ENCODE data around the gene PSMD1. TPM values are rescaled to one million over a fixed set of nuclear protein-coding genes. Genes with fewer than 3 reads are reported as not detected.

Gene PSMD1
- total and polyA plus RNA-seq, 2 experiments from 2014 or later, result 148 to 177 TPM

DNA sequence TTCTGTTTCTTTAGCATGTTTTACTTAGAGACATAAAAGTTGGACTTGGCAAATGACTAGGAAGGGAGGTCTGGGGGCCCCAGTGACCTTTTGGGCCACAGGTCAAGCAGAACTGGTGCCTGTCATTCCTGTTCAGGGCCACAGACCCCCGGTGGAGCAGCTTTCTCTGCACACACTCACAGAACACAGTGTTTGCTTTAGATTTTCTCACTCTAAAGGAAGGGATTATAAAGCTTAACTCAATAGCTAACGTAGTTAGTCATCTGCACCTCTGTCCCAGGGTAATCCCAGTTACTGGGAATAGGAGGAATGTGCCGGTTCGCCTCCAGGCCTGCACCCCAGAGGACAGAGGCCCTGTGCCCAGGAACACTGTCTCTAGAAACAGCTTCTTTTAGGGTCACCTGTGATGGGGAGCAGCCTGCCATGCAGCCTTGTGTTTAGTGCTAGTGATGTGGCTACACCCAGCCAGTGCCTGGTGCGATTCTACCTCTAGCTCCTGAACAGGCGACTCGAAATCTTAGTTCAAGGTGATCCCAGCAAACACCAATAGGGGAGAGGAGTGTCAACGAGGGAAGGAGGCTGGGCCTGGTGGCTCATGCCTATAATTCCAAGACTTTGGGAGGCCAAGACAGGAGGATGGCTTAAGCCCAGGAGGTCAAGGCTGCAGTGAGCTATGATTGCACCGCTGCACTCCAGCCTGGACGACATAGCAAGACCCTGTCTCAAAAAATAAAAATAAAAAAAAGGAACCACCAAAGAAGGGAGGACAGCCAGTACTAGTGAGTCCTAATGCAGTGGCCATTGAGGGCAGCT is 49.2 kb upstream of the PSMD1 start:
- H3K27me3 ChIP-seq (ENCODE audit: insufficient read depth), result no peaks in the 10 kb centered on the region
- no peaks in the 10 kb centered on the region for H3K4me1 ChIP-seq (ENCODE audit: insufficient read depth)
- DNase-seq (ENCODE audit: low spot score) (no peak), ATAC-seq (no peak)
- H4K20me1 ChIP-seq (replicated peaks; ENCODE audit: insufficient read depth), result no peaks in the 10 kb centered on the region
- H3K4me2 ChIP-seq, result no peak overlapping the region
- Mint-ChIP-seq H3K36me3 (ENCODE audit: low read depth) (peaks cover 10% of the 10 kb centered on the region), H3K4me1 (no peaks in the 10 kb centered on the region), H3K27me3 (ENCODE audit: insufficient read depth, low read depth, poor library complexity) (peaks cover 10% of the 10 kb centered on the region), H3K27ac (no peak overlapping the region), H3K4me3 (no peak overlapping the region), H3K9me3 (peaks cover 19% of the 10 kb centered on the region)
- H3K27ac ChIP-seq (ENCODE audit: low read depth), result no peak overlapping the region
- TF ChIP-seq EZH2phosphoT487 (IDR thresholded peaks at IDR 0.05; ENCODE audit: unreplicated experiment), result no peak
- no peak for TF ChIP-seq POLR2AphosphoS5 (IDR thresholded peaks at IDR 0.05; ENCODE audit: low read depth)
- no peak for TF ChIP-seq STAT1 (IDR thresholded peaks at IDR 0.05; ENCODE audit: unreplicated experiment)
- TF ChIP-seq ZNF114 (CRISPR knock-in tag; IDR thresholded peaks at IDR 0.05), result no peak
- no peak for TF ChIP-seq ZNF331 (CRISPR knock-in tag; IDR thresholded peaks at IDR 0.05; ENCODE audit: low read depth)
- TF ChIP-seq, protein P1, sequence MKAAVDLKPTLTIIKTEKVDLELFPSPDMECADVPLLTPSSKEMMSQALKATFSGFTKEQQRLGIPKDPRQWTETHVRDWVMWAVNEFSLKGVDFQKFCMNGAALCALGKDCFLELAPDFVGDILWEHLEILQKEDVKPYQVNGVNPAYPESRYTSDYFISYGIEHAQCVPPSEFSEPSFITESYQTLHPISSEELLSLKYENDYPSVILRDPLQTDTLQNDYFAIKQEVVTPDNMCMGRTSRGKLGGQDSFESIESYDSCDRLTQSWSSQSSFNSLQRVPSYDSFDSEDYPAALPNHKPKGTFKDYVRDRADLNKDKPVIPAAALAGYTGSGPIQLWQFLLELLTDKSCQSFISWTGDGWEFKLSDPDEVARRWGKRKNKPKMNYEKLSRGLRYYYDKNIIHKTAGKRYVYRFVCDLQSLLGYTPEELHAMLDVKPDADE (IDR thresholded peaks at IDR 0.05), result no peak
- TF ChIP-seq, protein P2, sequence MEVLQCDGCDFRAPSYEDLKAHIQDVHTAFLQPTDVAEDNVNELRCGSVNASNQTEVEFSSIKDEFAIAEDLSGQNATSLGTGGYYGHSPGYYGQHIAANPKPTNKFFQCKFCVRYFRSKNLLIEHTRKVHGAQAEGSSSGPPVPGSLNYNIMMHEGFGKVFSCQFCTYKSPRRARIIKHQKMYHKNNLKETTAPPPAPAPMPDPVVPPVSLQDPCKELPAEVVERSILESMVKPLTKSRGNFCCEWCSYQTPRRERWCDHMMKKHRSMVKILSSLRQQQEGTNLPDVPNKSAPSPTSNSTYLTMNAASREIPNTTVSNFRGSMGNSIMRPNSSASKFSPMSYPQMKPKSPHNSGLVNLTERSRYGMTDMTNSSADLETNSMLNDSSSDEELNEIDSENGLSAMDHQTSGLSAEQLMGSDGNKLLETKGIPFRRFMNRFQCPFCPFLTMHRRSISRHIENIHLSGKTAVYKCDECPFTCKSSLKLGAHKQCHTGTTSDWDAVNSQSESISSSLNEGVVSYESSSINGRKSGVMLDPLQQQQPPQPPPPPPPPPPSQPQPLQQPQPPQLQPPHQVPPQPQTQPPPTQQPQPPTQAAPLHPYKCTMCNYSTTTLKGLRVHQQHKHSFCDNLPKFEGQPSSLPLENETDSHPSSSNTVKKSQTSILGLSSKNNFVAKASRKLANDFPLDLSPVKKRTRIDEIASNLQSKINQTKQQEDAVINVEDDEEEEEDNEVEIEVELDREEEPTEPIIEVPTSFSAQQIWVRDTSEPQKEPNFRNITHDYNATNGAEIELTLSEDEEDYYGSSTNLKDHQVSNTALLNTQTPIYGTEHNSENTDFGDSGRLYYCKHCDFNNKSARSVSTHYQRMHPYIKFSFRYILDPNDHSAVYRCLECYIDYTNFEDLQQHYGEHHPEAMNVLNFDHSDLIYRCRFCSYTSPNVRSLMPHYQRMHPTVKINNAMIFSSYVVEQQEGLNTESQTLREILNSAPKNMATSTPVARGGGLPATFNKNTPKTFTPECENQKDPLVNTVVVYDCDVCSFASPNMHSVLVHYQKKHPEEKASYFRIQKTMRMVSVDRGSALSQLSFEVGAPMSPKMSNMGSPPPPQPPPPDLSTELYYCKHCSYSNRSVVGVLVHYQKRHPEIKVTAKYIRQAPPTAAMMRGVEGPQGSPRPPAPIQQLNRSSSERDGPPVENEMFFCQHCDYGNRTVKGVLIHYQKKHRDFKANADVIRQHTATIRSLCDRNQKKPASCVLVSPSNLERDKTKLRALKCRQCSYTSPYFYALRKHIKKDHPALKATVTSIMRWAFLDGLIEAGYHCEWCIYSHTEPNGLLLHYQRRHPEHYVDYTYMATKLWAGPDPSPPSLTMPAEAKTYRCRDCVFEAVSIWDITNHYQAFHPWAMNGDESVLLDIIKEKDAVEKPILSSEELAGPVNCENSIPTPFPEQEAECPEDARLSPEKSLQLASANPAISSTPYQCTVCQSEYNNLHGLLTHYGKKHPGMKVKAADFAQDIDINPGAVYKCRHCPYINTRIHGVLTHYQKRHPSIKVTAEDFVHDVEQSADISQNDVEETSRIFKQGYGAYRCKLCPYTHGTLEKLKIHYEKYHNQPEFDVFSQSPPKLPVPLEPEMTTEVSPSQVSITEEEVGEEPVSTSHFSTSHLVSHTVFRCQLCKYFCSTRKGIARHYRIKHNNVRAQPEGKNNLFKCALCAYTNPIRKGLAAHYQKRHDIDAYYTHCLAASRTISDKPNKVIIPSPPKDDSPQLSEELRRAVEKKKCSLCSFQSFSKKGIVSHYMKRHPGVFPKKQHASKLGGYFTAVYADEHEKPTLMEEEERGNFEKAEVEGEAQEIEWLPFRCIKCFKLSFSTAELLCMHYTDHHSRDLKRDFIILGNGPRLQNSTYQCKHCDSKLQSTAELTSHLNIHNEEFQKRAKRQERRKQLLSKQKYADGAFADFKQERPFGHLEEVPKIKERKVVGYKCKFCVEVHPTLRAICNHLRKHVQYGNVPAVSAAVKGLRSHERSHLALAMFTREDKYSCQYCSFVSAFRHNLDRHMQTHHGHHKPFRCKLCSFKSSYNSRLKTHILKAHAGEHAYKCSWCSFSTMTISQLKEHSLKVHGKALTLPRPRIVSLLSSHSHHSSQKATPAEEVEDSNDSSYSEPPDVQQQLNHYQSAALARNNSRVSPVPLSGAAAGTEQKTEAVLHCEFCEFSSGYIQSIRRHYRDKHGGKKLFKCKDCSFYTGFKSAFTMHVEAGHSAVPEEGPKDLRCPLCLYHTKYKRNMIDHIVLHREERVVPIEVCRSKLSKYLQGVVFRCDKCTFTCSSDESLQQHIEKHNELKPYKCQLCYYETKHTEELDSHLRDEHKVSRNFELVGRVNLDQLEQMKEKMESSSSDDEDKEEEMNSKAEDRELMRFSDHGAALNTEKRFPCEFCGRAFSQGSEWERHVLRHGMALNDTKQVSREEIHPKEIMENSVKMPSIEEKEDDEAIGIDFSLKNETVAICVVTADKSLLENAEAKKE (CRISPR knock-in tag; IDR thresholded peaks at IDR 0.05), result no peak
- TF ChIP-seq CREB1 (CRISPR knock-in tag; IDR thresholded peaks at IDR 0.05; ENCODE audit: low read depth), result no peak
- TF ChIP-seq NANOG (IDR thresholded peaks at IDR 0.05; ENCODE audit: borderline replicate concordance), result no peak
- H3K36me3 ChIP-seq (ENCODE audit: insufficient read depth), result no peaks in the 10 kb centered on the region
- no peak overlapping the region for H2AFZ ChIP-seq
- no peaks in the 10 kb centered on the region for H3K79me2 ChIP-seq (replicated peaks; ENCODE audit: insufficient read depth)
- H3F3A ChIP-seq (replicated peaks; ENCODE audit: low read depth), result no peaks in the 10 kb centered on the region
- H3K4me3 ChIP-seq, result no peak overlapping the region
- H3K9me2 ChIP-seq (ENCODE audit: insufficient read depth), result no peaks in the 10 kb centered on the region; the same call in 1 of the 2 replicates

Measured in GM23338 (cell line).